ENCODE data around the gene DIRAS2. TPM values are rescaled to one million over a fixed set of nuclear protein-coding genes. Genes with fewer than 3 reads are reported as not detected.

The DIRAS2 gene
- total and polyA plus RNA-seq, 2 of the 13 experiments (the other 11 are each of a cell fraction or from before 2014, with no cell fraction given) = not detected

DNA sequence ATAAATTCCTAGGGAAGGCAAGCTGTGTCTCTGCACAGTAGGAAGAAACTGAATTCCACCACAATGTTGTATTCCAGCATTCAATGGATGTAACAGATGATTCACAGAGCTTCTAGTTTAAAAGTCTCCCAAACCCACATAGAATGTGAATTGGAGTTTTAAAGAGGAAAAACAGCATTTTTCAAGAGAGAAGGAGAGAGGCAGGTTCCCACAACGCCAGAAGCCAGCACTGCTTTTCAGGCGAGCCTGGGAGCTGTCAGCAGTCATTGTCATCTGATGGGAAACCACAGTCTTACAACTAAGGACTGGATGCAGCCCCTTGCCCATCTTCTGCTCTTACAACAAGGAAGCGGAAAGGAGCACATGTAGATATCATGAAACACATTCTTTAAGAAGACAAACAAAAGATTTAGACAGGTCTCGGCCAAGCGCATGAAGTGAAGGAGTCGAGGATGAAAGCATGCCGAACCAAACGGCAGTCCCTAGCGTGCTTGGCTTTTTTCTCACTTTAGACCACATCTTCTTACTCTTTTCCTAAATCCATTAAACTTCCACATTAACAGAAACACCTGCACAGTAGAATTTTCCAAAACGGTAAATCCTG, 638 bp downstream of the DIRAS2 start:
- ATAC-seq = no peak
- POLR2A ChIA-PET = no interaction called here
- BruUV-seq (replicated peaks) = no TSS peak

More for the DNA sequence above, 638 bp downstream of the DIRAS2 start:
- no peak overlapping the region for H3K9ac ChIP-seq (ENCODE audit: insufficient read depth, low read depth, low read length)
- DNase-seq (ENCODE audit: low spot score) = no peak
- no peak for FAIRE-seq
- TF ChIP-seq ZNF138 (CRISPR knock-in tag; IDR thresholded peaks at IDR 0.05; ENCODE audit: low read depth) (no peak), TP53 (CRISPR knock-in tag; conservative IDR thresholded peaks at IDR 0.05) (no peak), ADNP (CRISPR knock-in tag; IDR thresholded peaks at IDR 0.05) (no peak), ZNF143 (CRISPR knock-in tag; IDR thresholded peaks at IDR 0.05) (no peak), ZNF121 (CRISPR knock-in tag; IDR thresholded peaks at IDR 0.05) (no peak), ZBTB4 (CRISPR knock-in tag; IDR thresholded peaks at IDR 0.05; ENCODE audit: borderline replicate concordance) (no peak), WIZ (CRISPR knock-in tag; IDR thresholded peaks at IDR 0.05) (no peak), ZNF709 (CRISPR knock-in tag; IDR thresholded peaks at IDR 0.05) (no peak), SP140L (CRISPR knock-in tag; IDR thresholded peaks at IDR 0.05; ENCODE audit: borderline replicate concordance) (no peak), LBX2 (CRISPR knock-in tag; IDR thresholded peaks at IDR 0.05; ENCODE audit: borderline replicate concordance) (no peak), SNAPC5 (CRISPR knock-in tag; IDR thresholded peaks at IDR 0.05; ENCODE audit: borderline replicate concordance) (no peak), LRRFIP1 (CRISPR knock-in tag; conservative IDR thresholded peaks at IDR 0.05) (no peak), ZBTB7A (CRISPR knock-in tag; IDR thresholded peaks at IDR 0.05) (no peak), POLR2A (IDR thresholded peaks at IDR 0.05; ENCODE audit: insufficient read depth in 1 of 2, low read depth in 2 of 2, low read length in 2 of 2) (no peak), SSRP1 (CRISPR knock-in tag; IDR thresholded peaks at IDR 0.05) (no peak), ZNF782 (CRISPR knock-in tag; IDR thresholded peaks at IDR 0.05; ENCODE audit: borderline replicate concordance) (no peak)
- TF ChIP-seq, protein P1, sequence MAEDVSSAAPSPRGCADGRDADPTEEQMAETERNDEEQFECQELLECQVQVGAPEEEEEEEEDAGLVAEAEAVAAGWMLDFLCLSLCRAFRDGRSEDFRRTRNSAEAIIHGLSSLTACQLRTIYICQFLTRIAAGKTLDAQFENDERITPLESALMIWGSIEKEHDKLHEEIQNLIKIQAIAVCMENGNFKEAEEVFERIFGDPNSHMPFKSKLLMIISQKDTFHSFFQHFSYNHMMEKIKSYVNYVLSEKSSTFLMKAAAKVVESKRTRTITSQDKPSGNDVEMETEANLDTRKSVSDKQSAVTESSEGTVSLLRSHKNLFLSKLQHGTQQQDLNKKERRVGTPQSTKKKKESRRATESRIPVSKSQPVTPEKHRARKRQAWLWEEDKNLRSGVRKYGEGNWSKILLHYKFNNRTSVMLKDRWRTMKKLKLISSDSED (CRISPR knock-in tag; IDR thresholded peaks at IDR 0.05) = no peak
- H3K79me2 ChIP-seq (ENCODE audit: insufficient read depth, low read length) = no peaks in the 10 kb centered on the region
- H3K27me3 ChIP-seq (ENCODE audit: control insufficient read depth in 1 of 2, insufficient read depth in 2 of 2, low read length in 2 of 2) = no peaks in the 10 kb centered on the region; a peak in 1 of 5 replicates
- H3K27ac ChIP-seq (ENCODE audit: extremely low read length, insufficient read depth, low read length) = no peak overlapping the region
- no peaks in the 10 kb centered on the region for H3K4me1 ChIP-seq (ENCODE audit: insufficient read depth, low read length)
- in situ Hi-C loops (cut with HindIII; ENCODE audit: extremely low pct_ligation_motif_present, low pct_unique_long_range_greater_than_20kb) = no loop called here
- intact Hi-C loops (cut with micrococcal nuclease; ENCODE audit: unreplicated experiment) = no loop called here
- H3K36me3 ChIP-seq (replicated peaks in 1 of 2; ENCODE audit: control insufficient read depth in 1 of 2, insufficient read depth in 2 of 2, low read length in 2 of 2) = no peaks in the 10 kb centered on the region
- no peak overlapping the region for H3K4me2 ChIP-seq (ENCODE audit: low read depth, low read length)
- no peaks in the 10 kb centered on the region for H4K20me1 ChIP-seq (ENCODE audit: insufficient read depth, low read length)
- CTCF ChIA-PET (ENCODE audit: low intra/inter-chr PET ratio, low total read pairs) = no interaction called here
- WGBS (ENCODE audit: low lambda C conversion rate) = 27% methylated on average over 10 of the region's 10 CpGs
- H3K9me3 ChIP-seq (ENCODE audit: low read length) = no peaks in the 10 kb centered on the region
- H2AFZ ChIP-seq (ENCODE audit: low read length) = no peak overlapping the region
- H3K4me3 ChIP-seq (replicated peaks in 1 of 3; ENCODE audit: insufficient read depth in 1 of 3, low read depth in 2 of 3, low read length in 3 of 3) = no peak overlapping the region
